Right hindlimb (tissue), 1 donor: Measurements from ENCODE around the gene OCEL1.
"Not testable (repeated sequence)": the region's sequence is repeated elsewhere in the genome, so short reads cannot be mapped to it uniquely, and the experiment has no call there.

Experiments used
- DNase-seq: peaks from one replicate; pipeline ENCODE4 v3.0.0-alpha.2; 2018

Gene OCEL1

GRCh38 chr19:17266589-17266974 lies 40.6 kb downstream of the OCEL1 start:
- DNase-seq: no peak

- peak; percentile 99 for DNase-seq
Observed at GRCh38 chr19:17266975-17267788, 41.2 kb downstream of the OCEL1 start, which contains the start of gene BABAM1. TSS of gene BABAM1 (plus strand) at chr19:17267443. CDS start at chr19:17268807, 1,364 bp downstream.

GRCh38 chr19:17268754-17269153 lies 42.7 kb downstream of the OCEL1 start:
- DNase-seq: no peak

- DNase-seq: not testable (repeated sequence)
Observed at GRCh38 chr19:17274892-17275291, 48.9 kb downstream of the OCEL1 start.

GRCh38 chr19:17275441-17276175 lies 49.6 kb downstream of the OCEL1 start:
- DNase-seq: no peak
